GM19463 (cell line): ENCODE data around the gene PRSS23.
A peak's percentile ranks its signal among the peaks of the same experiment; 100 is the strongest.
"Not testable (repeated sequence)": the region's sequence is repeated elsewhere in the genome, so short reads cannot be mapped to it uniquely, and the experiment has no call there.

Source experiments
- ATAC-seq: cut with Tn5 transposase; IDR thresholded peaks from one replicate; pipeline ENCODE4 v1.9.1; 2021; ENCODE audit warnings: mild to moderate bottlenecking, moderate library complexity; ENCODE audit not compliant: unreplicated experiment

PRSS23 gene, protein sequence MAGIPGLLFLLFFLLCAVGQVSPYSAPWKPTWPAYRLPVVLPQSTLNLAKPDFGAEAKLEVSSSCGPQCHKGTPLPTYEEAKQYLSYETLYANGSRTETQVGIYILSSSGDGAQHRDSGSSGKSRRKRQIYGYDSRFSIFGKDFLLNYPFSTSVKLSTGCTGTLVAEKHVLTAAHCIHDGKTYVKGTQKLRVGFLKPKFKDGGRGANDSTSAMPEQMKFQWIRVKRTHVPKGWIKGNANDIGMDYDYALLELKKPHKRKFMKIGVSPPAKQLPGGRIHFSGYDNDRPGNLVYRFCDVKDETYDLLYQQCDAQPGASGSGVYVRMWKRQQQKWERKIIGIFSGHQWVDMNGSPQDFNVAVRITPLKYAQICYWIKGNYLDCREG

DNA sequence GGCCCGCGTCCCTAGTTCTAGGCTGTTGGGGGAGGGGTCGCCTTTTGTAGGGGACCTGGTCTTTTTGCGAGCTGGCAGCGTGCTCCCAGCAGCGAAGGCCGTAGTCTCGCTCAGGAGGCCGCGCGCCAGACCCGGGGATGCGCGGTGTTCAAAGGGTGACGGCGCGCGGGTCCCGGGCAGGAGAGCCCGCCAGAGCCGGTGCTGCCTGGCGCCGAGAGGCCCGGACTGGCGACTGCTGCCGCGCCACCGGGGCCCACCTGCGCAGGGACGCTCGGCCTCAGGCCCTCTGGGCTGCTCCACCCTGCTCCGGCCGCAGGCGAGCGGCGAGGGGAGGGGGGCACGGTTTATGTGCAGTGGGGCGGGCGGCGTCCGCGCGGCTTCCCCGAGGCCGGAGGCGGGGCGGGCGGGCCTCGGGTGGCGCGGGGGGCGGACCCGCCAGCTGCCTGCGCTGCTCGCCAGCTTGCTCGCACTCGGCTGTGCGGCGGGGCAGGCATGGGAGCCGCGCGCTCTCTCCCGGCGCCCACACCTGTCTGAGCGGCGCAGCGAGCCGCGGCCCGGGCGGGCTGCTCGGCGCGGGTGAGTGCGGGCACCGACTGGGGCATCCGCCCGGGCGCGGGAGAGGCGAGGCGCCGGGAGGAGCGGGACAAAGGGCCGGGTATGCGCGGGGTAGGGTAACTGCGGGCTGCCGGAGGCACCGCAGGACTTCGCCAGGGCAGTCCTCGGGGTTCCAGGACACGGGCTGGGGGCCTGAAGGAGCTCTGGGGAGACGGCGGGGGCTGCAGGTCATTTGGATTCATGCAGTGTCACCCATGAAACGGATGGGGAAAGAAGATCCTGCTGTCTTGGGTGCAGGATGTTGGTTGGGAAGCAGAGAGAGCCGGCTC is at the start of gene PRSS23:
Gene PRSS23 (plus strand): TSS at position 467 of the 884 bp plus-strand sequence. CDS start 7,102 bp downstream, outside the sequence.
- ATAC-seq = peak; percentile 82

DNA sequence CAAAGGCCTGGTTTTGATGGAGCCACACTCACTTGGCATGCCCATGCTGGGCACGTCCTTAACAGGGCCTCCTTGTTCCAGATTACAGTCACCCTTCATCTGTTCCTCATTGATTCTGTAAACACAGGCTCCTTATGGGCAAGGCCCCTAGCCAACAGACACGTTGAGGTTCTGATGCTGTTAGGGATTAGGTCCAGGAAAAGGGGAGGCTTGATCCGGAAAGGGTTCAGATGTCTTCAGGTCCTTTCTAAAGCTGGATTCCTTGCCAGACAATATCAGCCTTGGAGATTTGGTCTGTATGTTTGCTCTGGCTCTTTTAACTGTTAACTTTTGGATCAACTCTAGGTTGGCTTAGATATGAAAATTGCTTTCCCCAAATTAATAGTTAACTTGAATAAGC is 46.9 kb upstream of the PRSS23 start:
- no peak for ATAC-seq

- ATAC-seq = no peak
Measured at GRCh38 chr11:86755146-86755545, 45.2 kb upstream of the PRSS23 start.

DNA sequence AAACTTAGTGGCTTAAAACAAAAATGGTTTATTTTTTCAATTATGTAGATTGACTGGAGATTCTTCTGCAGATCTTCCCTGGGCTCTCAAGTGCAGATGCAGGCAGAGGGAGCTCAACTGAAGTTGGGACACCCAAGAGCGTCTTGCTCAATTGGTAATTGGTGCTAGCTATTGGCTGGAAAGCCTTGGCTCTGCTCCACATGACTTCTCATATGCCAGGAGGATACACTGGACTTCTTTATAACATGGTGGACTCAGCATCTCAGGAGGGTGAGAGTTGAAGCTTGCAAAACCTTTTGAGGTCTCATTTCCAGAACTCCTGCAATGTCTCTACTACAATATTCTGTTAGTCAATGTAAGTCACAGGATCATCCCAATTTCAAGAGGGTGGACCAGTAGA is 42.2 kb upstream of the PRSS23 start:
- ATAC-seq = no peak

DNA sequence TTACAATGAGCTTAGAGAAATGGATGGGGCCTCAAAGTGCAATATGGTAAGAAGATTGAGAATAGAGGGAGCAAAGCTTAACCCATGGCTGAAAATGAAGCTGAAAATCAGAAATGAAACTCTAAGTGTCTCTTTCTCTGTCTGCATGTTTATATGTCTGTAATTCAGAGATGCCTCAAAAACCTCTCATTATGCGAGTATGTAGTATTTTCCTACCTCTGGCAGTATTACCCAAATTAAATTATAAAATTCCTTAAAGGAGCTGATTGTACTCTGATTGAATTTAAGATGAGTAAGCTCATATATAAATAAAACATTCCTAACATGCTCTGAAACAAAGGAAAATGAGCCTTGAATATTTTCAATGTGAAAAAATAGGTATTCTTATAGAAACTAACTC is 39.8 kb upstream of the PRSS23 start:
- ATAC-seq = no peak

- no peak for ATAC-seq
Measured at GRCh38 chr11:86761978-86762377, 38.4 kb upstream of the PRSS23 start.

- no peak for ATAC-seq
Measured at GRCh38 chr11:86765203-86765602, 35.1 kb upstream of the PRSS23 start.

- ATAC-seq = no peak
Measured at GRCh38 chr11:86765878-86766277, 34.5 kb upstream of the PRSS23 start.

GRCh38 chr11:86769219-86769618 is 31.1 kb upstream of the PRSS23 start:
- no peak for ATAC-seq

DNA sequence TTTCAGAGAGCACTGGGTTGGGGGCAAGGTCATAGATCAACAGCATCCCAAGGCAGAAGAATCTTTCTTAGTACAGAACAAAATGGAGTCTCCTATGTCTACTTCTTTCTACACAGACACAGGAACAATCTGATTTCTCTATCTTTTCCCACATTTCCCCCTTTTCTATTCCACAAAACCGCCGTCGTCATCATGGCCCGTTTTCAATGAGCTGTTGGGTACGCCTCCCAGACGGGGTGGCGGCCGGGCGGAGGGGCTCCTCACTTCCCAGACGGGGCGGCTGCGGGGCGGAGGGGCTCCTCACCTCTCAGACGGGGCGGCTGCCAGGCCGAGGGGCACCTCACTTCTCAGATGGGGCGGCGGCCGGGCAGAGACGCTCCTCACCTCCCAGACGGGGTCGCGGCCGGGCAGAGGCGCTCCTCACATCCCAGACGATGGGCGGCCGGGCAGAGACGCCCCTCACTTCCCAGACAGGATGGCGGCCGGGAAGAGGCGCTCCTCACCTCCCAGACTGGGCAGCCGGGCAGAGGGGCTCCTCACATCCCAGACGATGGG is 29.8 kb upstream of the PRSS23 start:
- ATAC-seq = not testable (repeated sequence)

DNA sequence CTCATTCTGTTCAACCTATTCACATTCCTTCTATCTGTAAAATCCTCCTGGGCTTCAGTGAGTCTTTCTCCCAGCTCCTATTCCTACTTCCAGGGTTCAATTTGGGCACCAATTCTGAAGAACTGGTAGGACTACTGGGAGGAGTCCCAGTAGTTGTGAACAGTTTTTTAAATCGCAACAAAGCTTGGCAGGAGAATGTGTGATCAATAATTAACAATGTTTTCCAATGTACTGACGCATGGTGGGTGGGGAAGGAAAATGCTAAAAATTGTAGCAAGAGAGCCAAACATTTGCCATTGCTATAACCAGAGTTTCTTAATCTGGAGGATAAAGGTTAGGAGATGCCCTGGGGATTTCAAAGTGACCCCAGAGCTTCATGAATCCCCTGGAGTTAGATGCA is 27.3 kb upstream of the PRSS23 start:
- ATAC-seq = no peak

DNA sequence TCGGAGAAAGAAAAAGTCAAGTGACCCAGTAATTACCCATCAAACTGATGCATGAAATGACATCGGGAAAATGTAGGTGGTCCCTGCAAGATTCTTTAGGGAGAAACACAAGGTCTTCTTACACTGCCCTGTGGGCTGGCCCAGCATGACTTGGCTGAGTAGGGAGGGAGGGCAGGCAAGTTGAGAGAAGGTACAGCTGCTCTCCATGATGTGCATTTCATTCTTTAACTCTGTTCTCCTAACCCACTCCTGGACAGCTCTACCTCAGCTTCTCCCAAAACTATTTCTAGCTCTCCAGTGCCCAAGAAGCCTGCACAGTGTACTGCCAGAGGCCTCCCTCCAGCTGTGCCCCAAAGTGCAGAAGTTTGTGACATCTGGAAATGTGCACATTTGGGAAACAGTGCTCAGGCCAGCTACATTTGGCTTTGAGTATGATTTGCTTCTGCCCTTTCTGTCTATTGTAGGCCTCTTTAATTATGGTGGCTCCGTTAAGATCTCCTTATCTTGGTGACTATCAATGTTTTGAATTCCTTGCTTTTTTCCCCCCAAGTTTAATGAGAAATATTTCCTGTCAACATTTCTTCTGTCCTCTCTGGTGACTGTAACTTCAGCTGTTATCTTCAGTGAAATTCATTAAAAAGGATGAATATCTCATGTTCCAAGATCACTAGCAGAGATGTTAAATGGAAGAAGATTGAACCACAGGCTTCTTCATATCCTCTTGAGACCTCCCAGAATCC is 26.7 kb upstream of the PRSS23 start:
- ATAC-seq = no peak

GRCh38 chr11:86774417-86774816 is 25.9 kb upstream of the PRSS23 start:
- ATAC-seq = no peak

- ATAC-seq = no peak
Measured at GRCh38 chr11:86775361-86775760, 25.0 kb upstream of the PRSS23 start.

DNA sequence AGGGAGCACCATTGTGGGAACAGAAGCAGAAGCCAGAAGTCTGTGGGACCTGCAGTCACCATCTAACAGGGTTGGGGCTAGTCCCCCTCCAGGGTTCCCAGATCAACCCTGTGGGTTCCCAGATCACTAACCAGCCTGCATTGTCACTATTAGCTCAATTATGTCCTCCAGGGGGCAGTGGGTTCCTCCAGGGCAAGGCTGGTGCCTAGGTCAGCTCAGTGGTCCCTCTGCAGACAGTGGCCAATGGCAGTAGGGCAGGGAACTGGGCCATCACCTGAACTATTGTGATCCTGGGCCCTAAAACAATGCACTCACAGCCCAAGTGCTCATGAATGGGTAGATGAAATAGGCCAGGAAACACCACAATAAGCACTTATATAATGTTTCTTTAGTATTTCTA is 18.8 kb upstream of the PRSS23 start:
- no peak for ATAC-seq

DNA sequence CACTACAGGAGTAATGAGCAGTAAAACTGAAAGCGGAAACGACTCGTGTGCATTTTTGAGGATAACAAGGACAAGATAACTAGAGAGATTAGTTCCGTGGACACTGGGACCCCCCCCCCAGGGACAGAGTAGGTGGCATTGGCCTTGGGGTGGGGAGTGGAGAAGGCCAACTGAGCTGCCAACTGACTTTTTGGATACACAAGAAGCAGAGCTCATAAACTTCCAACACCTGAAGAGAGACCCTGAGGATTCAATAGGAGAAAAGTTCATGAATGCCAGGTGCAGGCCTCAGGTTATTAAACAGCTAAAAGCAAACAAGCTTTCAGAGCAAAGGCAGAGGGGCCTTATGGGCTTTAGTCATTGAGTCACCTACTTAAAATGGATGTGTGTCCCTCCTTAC is 17.6 kb upstream of the PRSS23 start:
- ATAC-seq = no peak

DNA sequence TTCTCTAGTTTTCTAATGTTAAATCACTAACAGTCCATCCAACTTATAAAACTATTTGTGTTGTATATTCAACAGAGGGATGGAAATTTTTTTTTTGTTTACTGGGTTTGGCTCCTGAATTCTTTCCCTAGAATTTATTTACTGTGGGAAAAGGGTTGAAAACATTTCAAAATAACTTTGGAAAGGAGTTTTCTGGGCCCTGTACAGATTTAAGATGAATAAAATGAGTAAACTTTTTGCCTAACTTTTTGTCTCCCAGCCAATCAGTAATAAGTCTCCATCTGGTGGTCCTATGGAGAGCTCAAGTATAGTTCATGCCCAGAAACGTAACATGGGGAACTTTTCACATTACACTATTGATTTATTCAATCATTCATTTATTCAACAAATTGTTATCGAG is 16.7 kb upstream of the PRSS23 start:
- ATAC-seq = no peak

DNA sequence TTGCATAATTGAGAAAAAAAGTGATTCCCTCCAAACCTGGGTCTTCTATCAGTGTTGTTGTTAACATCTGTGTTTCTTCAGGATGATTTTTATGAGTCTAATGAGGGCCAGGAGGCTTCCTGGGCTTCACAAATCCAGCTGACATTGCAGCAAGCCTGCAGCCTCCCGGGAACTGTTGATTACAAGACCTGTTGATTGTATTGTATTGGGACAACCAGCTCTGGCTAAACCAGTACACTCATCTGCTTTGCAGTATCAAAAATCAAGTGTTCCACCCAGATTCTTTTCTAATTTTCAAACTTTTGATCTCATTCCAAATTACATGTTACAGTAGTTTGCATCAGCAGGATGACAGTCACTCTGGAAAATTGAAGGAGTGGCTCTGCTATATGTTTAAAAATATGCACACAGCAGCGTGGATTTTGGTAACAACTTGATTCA is 16.1 kb upstream of the PRSS23 start:
- ATAC-seq = no peak

GRCh38 chr11:86785576-86785975 is 14.8 kb upstream of the PRSS23 start:
- ATAC-seq = no peak

DNA sequence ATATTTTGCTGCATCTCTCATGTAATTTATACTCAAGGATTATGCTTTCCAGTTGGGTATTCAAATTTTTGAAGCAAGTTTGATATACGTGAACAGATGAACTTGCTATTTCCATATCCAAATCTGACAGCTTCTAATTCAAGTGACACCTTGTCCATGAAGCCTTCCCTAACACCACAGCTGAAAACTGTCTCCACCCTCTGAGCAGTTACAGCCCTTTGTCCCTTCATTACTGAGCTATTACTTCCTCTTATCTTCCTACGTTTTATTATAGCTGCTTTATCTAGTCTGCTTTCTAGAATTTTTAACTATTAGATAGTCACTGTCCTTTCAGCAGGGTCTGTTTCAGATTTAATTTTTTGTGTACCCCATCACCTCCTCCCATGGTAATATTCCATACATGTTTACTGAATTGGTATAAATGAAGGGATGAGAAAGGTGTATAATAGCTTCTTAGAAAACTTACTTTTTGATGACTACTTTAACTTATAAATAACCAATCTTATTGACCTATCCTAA is 13.3 kb upstream of the PRSS23 start:
- no peak for ATAC-seq

- ATAC-seq = no peak
Measured at GRCh38 chr11:86787656-86788055, 12.7 kb upstream of the PRSS23 start.
